GM23248 (cell line): ENCODE measurements around the gene RGS17.

Experiments
- EZH2 ChIP-seq: fragments of 200-600 bp; sonication (generic); IDR thresholded peaks from 2 replicates; pipeline ENCODE4 v1.6.1; 2018; ENCODE audit warnings: antibody characterized with exemption, mild to moderate bottlenecking; ENCODE audit not compliant: insufficient read depth, poor library complexity, severe bottlenecking
- EZH2phosphoT487 ChIP-seq: fragments of 200-600 bp; sonication (generic); IDR thresholded peaks from 2 replicates; pipeline ENCODE4 v1.6.1; 2018; ENCODE audit warnings: antibody characterized with exemption, moderate library complexity, mild to moderate bottlenecking, low read depth; ENCODE audit not compliant: insufficient read depth

DNA sequence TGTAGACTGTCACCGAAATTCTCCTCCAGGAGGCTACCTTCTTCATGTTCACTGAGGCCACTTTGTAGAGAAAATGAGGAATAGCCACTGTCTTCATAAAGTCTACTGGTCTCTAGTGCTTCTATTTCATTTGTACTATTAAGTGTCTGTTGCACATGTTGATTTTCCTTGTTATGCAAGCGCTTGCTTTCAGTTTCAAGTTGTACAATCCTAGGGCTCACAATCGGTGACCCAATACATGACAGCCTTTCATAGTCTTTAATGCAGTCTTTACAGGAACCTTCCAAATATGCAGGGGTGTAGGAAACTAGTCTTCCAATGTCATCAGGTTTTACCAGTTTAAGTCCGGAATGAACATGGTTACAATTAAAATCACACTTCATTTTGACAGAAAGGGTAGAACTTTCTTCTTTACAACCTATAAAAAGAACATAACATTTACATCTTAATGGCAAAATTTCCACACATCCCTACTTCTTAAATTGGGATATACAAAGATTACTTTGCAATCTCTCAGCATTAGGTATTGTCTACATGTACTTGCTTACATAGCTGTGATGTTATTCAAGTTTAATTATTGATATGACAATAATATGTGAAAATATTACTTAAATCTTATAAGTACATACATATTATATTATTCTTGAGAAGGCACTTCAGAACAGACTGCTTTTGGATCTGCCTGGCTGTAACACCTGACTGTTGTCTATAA, 155.7 kb downstream of the RGS17 start:
- TF ChIP-seq EZH2 = no peak
- TF ChIP-seq EZH2phosphoT487 = no peak
